Measurements from ENCODE around the gene ZEB1.

- TF ChIP-seq ZNF239 (tag by site-specific recombination; IDR thresholded peaks at IDR 0.05) (no peak), ZNF776 (tag by site-specific recombination; IDR thresholded peaks at IDR 0.05; ENCODE audit: borderline replicate concordance) (no peak), ZNF184 (tag by site-specific recombination; IDR thresholded peaks at IDR 0.05) (no peak), ZNF140 (tag by site-specific recombination; IDR thresholded peaks at IDR 0.05) (no peak), ZBTB44 (tag by site-specific recombination; IDR thresholded peaks at IDR 0.05) (no peak), ZNF26 (tag by site-specific recombination; IDR thresholded peaks at IDR 0.05) (no peak), ZNF274 (IDR thresholded peaks at IDR 0.05; ENCODE audit: low read length) (no peak), ZNF274 (tag by site-specific recombination; IDR thresholded peaks at IDR 0.05; ENCODE audit: borderline replicate concordance) (no peak), ATF2 (tag by site-specific recombination; IDR thresholded peaks at IDR 0.05; ENCODE audit: low read depth) (no peak), ZNF174 (tag by site-specific recombination; IDR thresholded peaks at IDR 0.05) (no peak)
- TF ChIP-seq, protein P1, sequence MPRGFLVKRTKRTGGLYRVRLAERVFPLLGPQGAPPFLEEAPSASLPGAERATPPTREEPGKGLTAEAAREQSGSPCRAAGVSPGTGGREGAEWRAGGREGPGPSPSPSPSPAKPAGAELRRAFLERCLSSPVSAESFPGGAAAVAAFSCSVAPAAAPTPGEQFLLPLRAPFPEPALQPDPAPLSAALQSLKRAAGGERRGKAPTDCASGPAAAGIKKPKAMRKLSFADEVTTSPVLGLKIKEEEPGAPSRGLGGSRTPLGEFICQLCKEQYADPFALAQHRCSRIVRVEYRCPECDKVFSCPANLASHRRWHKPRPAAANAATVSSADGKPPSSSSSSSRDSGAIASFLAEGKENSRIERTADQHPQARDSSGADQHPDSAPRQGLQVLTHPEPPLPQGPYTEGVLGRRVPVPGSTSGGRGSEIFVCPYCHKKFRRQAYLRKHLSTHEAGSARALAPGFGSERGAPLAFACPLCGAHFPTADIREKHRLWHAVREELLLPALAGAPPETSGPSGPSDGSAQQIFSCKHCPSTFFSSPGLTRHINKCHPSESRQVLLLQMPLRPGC (tag by site-specific recombination; IDR thresholded peaks at IDR 0.05): no peak
Measured at GRCh38 chr10:31522820-31523219, 203.8 kb downstream of the ZEB1 start.

All from HEK293 (cell line).